Large intestine (tissue), 3 donors: ENCODE data around the gene GFPT1. TPM values are rescaled to one million over a fixed set of nuclear protein-coding genes. Genes with fewer than 3 reads are reported as not detected.

ENCODE experiments used
- DNase-seq, 2 donors: peaks; one replicate each; pipeline versions ENCODE4 v3.0.0 to v3.0.0-alpha.2; 2013
- H3K27ac ChIP-seq: one replicate; pipeline ENCODE4 v1.5.1; 2013; ENCODE audit warnings: low read length
- H3K27me3 ChIP-seq: 2 replicates; pipeline ENCODE4 v1.6.1; 2013; ENCODE audit warnings: low read length; ENCODE audit not compliant: control insufficient read depth, insufficient read depth
- H3K36me3 ChIP-seq: 2 replicates; pipeline ENCODE4 v1.6.1; 2013; ENCODE audit warnings: low read length; ENCODE audit not compliant: control insufficient read depth, insufficient read depth
- H3K4me1 ChIP-seq: one replicate; pipeline ENCODE4 v1.6.1; 2013; ENCODE audit warnings: low read length; ENCODE audit not compliant: control insufficient read depth, insufficient read depth
- H3K4me3 ChIP-seq: one replicate; pipeline ENCODE4 v1.5.1; 2013; ENCODE audit warnings: low read length
- H3K9me3 ChIP-seq: one replicate; pipeline ENCODE4 v1.6.1; 2013; ENCODE audit warnings: mild to moderate bottlenecking, low read depth, low read length, moderate library complexity; ENCODE audit not compliant: control insufficient read depth
- WGBS: methylation state at CpG from one replicate; pipeline ENCODE4 v1.1.5; 2013; ENCODE audit warnings: low lambda C conversion rate; ENCODE audit not compliant: insufficient coverage; 5-methylcytosine and 5-hydroxymethylcytosine counted together
- polyA plus RNA-seq: library from polyadenylated mRNA; unstranded; fragments of 120-200 nt; gene quantifications from one replicate; pipeline ENCODE4 v1.2.1, GENCODE V29; 2013

The GFPT1 gene
- polyA plus RNA-seq, 1 donor = 46.4 TPM

GRCh38 chr2:69306822-69307578, 80.0 kb downstream of the GFPT1 start:
- H3K9me3 ChIP-seq = peaks cover 7% of the 10 kb centered on the region
- H3K4me1 ChIP-seq = peaks cover 32% of the 10 kb centered on the region

GRCh38 chr2:69306393-69306821, 80.6 kb downstream of the GFPT1 start:
- DNase-seq = peak; percentile 27 to 28
- H3K27me3 ChIP-seq = peaks cover 33% of the 10 kb centered on the region
- H3K4me3 ChIP-seq = peak overlapping the region; percentile 61
- H3K27ac ChIP-seq = no peak overlapping the region
- H3K36me3 ChIP-seq = no peaks in the 10 kb centered on the region
- H3K4me1 ChIP-seq = peaks cover 32% of the 10 kb centered on the region
- peaks cover 7% of the 10 kb centered on the region for H3K9me3 ChIP-seq
- WGBS = no CpG with 5 or more reads among the region's 31 CpGs

More at GRCh38 chr2:69306822-69307578, 80.0 kb downstream of the GFPT1 start:
- no CpG with 5 or more reads among the region's 61 CpGs for whole genome bisulfite sequencing
- no peaks in the 10 kb centered on the region for H3K36me3 ChIP-seq
- H3K27me3 ChIP-seq = peaks cover 33% of the 10 kb centered on the region
- peak; percentile 74 to 75 for DNase-seq
- no peak overlapping the region for H3K27ac ChIP-seq
- H3K4me3 ChIP-seq = peak overlapping the region; percentile 61

- no peak overlapping the region for H3K27ac ChIP-seq
- H3K9me3 ChIP-seq = peaks cover 7% of the 10 kb centered on the region
- no peak for DNase-seq
- H3K4me1 ChIP-seq = peaks cover 32% of the 10 kb centered on the region
- peaks cover 33% of the 10 kb centered on the region for H3K27me3 ChIP-seq
- peak overlapping the region; percentile 61 for H3K4me3 ChIP-seq
- no CpG with 5 or more reads among the region's 17 CpGs for WGBS
- no peaks in the 10 kb centered on the region for H3K36me3 ChIP-seq
These were observed 81.2 kb downstream of the GFPT1 start for GRCh38 chr2:69305712-69306392.

- Histone ChIP-seq H3K27me3 (peaks cover 33% of the 10 kb centered on the region), H3K9me3 (peaks cover 7% of the 10 kb centered on the region), H3K36me3 (no peaks in the 10 kb centered on the region), H3K4me1 (peaks cover 26% of the 10 kb centered on the region), H3K27ac (no peak overlapping the region), H3K4me3 (no peak overlapping the region)
- DNase-seq = no peak
- no CpG with 5 or more reads among the region's 7 CpGs for WGBS
These were observed 81.9 kb downstream of the GFPT1 start for GRCh38 chr2:69305166-69305565.

- Histone ChIP-seq H3K4me1 (peaks cover 21% of the 10 kb centered on the region), H3K36me3 (no peaks in the 10 kb centered on the region), H3K27ac (no peak overlapping the region), H3K4me3 (no peak overlapping the region), H3K9me3 (peaks cover 7% of the 10 kb centered on the region), H3K27me3 (peaks cover 33% of the 10 kb centered on the region)
- DNase-seq = no peak
- no CpG with 5 or more reads among the region's 13 CpGs for whole genome bisulfite sequencing
These were observed 82.4 kb downstream of the GFPT1 start for GRCh38 chr2:69304656-69305055.

- no peak overlapping the region for H3K4me3 ChIP-seq
- H3K9me3 ChIP-seq = no peaks in the 10 kb centered on the region
- no peaks in the 10 kb centered on the region for H3K4me1 ChIP-seq
- H3K27ac ChIP-seq = no peak overlapping the region
- 100% methylated on average over 1 of the region's 3 CpGs for WGBS
- peaks cover 20% of the 10 kb centered on the region for H3K27me3 ChIP-seq
- DNase-seq = no peak
- H3K36me3 ChIP-seq = no peaks in the 10 kb centered on the region
These were observed 86.4 kb downstream of the GFPT1 start for GRCh38 chr2:69300650-69301049.

- Histone ChIP-seq H3K27ac (no peak overlapping the region), H3K4me1 (no peaks in the 10 kb centered on the region), H3K9me3 (no peaks in the 10 kb centered on the region), H3K36me3 (no peaks in the 10 kb centered on the region), H3K4me3 (no peak overlapping the region), H3K27me3 (peaks cover 13% of the 10 kb centered on the region)
- no CpG with 5 or more reads among the region's 4 CpGs for whole genome bisulfite sequencing
- no peak for DNase-seq
These were observed 87.1 kb downstream of the GFPT1 start for GRCh38 chr2:69299772-69300516.

GRCh38 chr2:69298862-69299261, 88.2 kb downstream of the GFPT1 start:
- H3K27ac ChIP-seq = no peak overlapping the region
- no peaks in the 10 kb centered on the region for H3K9me3 ChIP-seq
- no CpG with 5 or more reads among the region's 4 CpGs for whole genome bisulfite sequencing
- no peaks in the 10 kb centered on the region for H3K4me1 ChIP-seq
- no peak for DNase-seq
- H3K4me3 ChIP-seq = no peak overlapping the region
- peaks cover 2% of the 10 kb centered on the region for H3K27me3 ChIP-seq
- H3K36me3 ChIP-seq = no peaks in the 10 kb centered on the region

GRCh38 chr2:69298261-69298660, 88.8 kb downstream of the GFPT1 start:
- no peak overlapping the region for H3K27ac ChIP-seq
- WGBS = no CpG with 5 or more reads among the region's 7 CpGs
- no peak for DNase-seq
- no peaks in the 10 kb centered on the region for H3K36me3 ChIP-seq
- H3K27me3 ChIP-seq = no peaks in the 10 kb centered on the region
- H3K4me3 ChIP-seq = no peak overlapping the region
- H3K4me1 ChIP-seq = no peaks in the 10 kb centered on the region
- no peaks in the 10 kb centered on the region for H3K9me3 ChIP-seq

- H3K4me1 ChIP-seq = no peaks in the 10 kb centered on the region
- no peaks in the 10 kb centered on the region for H3K36me3 ChIP-seq
- H3K27me3 ChIP-seq = no peaks in the 10 kb centered on the region
- DNase-seq = no peak
- H3K9me3 ChIP-seq = no peaks in the 10 kb centered on the region
- no peak overlapping the region for H3K4me3 ChIP-seq
- no peak overlapping the region for H3K27ac ChIP-seq
- no CpG with 5 or more reads among the region's 12 CpGs for whole genome bisulfite sequencing
These were observed 89.8 kb downstream of the GFPT1 start for GRCh38 chr2:69297216-69297615.
